HG02642 (cell line): Measurements from ENCODE around the gene AKNAD1.

Source experiments
- ATAC-seq: cut with Tn5 transposase; IDR thresholded peaks from one replicate; pipeline ENCODE4 v1.9.1; 2021; ENCODE audit warnings: mild to moderate bottlenecking; ENCODE audit not compliant: unreplicated experiment, poor library complexity

Gene AKNAD1

DNA sequence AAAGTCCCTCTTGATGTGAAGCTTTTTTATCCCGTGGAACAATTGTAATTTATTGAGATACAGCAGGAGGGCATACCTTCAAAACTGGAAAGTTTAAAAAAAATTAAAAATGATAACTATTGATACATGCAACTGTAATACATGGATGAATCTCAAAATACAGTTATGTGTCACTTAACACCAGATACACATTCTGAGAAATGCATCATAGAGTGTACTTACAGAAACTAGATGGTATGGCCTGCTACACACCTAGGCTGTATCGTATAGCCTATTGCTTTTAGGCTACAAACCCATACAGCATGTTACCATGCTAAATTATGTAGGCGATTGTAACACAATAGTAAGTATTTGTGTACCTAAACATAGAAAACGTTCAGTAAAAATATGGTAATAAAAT, 7.1 kb upstream of the AKNAD1 start:
- ATAC-seq = no peak

DNA sequence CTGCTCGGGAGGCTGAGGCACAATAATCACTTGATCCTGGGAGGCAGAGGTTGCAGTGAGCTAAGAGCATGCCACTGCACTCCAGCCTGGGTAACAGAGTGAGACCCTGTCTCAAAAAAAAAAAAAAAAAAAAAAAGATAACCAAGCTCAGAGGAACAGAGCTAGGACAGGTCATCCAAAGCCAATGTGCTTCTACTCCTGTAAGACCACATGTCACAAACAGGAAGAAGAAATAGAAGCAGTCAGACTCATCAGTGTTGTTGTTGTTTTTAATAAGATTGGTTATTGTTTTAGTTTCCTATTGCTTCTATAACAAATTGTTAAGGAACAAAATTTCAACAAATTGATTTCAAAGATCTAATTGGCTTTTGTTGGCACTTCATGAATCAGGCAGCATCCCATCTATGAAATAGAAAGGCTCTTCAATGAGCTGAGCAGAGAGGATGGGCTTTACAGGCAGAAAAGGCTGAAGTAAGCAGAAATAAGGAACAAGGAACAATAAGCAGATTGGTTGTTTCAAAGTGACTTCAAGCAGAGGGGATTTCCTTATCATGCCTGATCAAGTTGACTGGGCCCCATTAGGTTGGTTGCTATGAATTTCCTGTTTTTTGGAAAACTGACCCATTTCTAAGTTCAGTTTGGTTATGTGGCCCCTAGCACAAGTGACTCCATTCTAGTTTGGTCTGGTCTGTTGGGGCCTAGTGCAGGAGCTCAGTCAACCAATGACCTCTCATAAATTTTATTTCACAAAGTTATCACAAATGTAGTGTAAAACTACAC, 6.0 kb upstream of the AKNAD1 start:
- no peak for ATAC-seq

DNA sequence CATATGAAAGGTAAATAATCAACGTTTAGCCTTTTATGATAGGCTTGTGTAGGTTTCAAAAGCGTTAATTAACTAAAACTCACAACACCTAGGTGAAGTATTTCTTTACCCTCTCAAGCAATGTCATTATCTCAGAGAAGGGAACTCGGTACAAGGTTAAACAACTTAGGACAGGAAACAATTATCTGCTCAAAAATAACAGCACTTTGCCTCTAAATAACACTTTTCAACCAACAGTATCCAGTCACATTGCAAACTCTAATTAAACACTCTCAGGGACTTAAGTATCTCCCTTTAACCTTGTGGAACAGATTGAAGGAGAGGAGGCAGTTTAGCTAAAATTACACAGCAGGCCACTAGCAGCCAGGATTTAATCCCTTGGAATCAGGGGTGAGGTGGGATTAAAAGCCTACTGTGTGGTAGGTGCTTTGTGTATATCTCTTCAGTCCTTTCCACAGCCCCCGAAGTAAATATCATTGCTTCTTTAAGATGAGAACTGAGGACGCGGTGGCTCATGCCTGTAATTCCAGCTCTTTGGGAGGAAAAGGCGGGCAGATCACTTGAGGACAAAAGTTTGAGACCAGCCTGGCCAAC, 5.2 kb upstream of the AKNAD1 start:
- no peak for ATAC-seq

DNA sequence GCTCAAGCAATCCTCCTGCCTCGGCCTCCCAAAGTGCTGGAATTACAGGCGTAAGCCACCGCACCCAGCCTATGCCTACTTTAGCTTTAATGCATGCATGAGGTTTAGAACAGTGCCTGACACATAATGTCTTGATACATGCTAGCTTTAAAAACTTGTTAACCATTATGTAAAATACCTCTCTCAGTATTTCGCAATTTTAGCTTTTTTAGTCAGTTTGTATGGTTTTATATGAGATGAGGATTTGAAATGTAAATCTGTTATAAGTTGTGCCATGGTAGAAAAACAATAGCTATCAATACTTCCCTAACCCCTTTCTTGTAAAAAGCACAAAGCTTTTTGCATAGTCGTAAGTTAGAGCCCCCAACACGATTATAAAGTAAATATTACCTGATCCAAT, 4.7 kb upstream of the AKNAD1 start:
- ATAC-seq = no peak

DNA sequence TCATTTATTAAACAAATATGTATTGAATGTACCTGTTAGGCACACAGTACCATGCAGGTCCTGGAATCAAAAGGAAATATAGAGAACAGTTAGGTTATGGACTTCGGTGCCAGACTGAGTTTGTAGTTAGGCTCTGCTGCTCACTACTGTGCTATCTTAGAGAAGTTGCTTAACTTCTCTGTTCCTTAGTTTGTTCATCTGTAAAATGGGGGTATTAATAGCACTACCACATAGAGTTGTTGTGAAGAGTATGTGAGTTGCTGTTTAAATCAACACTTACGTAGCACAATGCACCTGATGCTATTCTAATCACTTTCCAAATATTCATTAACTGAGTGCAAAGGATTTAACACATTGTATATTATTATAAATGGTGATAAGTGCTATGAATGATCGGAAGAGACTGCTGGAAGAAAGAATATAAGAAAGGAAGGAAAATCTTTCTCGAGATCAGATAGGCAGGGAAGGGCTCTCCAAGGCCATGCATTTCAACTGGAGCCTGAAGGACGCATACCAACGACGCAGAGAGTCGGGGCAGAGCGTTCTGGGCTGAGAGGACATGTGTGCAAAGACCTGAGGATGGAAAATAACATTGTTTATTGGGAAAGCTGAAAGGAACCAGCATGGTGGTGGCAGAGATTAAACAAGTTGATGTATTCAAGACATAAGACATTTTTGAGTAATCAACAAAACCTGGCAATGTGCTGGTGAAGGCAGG, 3.5 kb upstream of the AKNAD1 start:
- no peak for ATAC-seq

DNA sequence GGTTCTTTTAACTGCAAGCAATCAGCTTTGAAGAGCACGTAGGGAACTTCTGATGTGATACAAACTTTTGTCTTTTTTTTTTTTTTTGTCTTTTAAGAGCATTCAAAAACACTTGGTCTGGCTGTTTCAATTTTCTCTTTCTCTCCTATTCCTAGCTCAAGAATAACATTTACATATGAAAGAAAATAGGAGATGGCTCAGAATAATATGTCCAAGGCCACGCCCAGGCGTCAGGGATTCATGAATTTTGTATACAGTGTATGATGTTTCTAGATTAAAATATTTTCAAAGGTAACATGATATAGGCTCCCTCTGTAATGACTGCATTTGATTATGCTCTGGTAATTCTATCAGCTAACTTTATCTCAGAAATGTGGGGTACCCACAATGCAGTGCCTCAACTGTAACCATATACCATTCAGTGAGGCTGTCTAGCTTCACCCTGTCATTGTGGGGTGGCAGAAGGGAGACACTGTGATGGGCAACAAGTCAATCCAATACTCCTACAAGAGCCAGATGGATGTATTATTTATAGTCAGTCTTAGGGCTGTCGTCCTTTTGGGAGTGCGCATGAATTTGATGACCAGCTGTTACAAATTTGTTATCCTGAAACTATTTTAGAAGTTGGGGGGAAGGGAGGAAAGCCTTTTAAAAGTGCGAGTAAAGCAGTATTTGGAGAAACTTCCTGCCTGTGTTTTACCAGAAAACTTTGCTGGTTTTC, 1.5 kb upstream of the AKNAD1 start:
- ATAC-seq = no peak

DNA sequence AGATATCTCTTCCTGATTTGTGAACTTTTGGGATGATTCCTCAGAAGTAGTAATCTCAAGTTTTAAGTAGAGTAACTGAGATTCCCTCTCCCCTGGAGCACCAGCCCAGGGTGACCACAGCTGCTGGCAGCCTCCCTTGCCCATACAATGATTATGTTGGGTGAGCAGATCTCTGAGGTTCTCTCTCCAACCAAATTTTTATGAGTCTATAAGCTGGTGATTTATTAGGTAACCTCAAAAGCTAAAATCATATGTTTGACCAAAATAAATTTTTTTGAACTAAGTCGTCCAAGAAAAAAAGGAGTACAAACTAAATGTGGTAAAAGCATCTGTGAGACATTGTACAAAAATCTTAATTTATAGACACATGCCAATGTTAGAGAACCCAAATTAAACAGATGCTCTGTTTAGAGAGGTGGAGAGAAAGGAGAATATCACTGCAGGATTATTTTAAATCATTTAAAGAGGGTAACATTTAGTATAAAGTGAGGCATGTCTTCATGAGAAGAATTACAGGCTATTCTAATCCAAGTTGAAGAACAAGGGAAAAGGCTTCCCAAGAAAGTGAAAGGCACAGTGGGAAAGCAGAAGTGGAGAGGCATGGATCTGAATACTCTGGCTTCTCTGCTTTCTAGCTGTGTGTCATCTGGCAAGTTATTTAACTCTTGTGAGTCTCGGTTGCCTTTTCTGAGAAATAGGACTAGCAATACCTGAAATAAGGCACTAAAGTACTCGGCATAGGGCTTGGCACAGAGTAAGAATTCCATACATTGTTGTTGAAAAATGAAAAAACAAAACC, 2.5 kb downstream of the AKNAD1 start:
- ATAC-seq = no peak

DNA sequence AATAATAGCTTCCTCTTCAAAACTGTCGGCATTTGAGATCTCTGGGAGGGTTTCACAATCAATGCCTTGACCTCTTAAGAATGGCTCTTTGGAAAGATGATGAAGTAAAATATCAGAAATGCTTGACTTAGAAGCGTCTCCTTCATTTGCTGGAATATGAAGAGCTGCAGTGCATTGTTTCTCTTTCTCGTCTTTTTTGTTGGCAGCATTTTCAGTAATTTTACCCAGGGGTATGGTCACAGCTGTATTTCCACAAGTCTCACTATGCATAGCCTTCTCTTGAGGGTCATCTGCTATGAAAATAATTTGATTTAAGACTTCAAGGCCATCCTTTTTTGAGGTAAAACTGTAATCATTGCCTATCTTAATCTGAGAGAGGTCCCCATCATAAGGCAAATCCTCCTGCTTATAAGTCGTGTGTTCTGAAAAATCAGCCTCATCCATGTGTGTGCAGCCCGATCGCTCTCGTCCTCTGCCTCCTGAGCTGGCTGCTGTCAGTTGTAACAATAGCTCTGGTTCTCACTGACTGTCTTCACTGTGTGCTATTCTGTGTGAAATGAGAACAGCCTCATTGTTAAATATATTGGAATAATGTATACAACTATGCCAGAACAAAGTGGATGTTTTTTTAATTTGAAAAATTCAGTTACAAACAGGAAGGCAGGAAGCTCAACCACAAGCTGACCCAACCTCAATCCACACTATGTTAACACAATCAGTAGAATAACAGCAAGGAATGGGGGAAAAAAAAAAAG, 4.5 kb downstream of the AKNAD1 start:
- no peak for ATAC-seq

DNA sequence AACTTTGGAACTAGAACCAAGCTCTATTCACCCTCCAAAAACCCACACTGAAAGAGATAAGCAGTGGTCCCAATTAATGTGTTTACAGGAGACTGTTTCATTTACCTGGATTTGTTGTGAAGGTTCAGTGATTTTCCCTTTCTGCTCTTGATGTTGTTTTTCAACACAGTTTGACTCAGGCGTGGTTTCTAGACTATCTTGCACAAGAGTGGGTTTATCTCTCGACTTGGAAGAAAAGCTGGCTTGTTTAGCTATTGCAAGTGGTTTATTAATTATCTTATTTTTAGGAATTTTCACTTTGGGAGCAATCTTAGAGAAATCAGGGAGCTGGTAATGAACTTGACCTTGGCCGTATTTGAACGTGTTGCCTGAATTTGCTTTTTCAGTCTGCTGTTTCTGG, 5.3 kb downstream of the AKNAD1 start:
- no peak for ATAC-seq

DNA sequence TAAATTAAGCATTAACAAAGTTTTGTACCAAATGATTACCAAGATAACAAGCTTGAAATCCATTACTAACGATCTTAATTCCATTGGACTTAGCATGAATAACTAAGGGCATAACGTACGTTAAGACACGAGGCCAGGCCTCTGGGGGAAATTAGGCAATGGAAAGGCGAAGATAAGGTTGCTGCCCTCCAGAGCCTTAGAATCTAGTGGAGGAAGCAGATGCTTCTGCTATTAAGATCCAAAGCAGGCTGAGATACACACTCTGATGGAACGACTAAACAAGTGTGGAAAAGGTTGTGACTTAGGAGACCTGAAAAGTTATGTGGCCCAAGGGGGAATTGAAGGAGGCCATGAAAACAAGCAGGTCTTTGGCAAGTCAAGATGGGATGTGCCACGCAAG, 6.0 kb downstream of the AKNAD1 start:
- ATAC-seq = no peak

DNA sequence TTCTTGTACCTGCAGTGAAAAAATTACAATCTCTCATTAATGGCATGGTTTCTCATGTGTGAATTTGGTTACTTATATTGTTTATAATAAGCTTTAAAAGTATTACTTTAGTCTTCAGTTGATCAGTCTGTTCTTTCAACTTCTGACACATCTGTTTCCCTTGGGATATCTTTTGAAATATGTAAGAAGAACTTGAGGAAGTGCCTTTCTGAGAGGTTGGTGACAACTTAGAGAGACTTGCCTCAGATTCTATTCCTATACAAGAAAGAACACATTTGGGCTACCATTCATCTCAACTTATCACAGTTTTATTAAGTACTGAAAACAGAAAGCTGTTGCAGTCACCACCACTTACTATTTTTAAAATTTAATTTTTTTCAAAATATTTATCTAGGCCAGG, 8.1 kb downstream of the AKNAD1 start:
- no peak for ATAC-seq

DNA sequence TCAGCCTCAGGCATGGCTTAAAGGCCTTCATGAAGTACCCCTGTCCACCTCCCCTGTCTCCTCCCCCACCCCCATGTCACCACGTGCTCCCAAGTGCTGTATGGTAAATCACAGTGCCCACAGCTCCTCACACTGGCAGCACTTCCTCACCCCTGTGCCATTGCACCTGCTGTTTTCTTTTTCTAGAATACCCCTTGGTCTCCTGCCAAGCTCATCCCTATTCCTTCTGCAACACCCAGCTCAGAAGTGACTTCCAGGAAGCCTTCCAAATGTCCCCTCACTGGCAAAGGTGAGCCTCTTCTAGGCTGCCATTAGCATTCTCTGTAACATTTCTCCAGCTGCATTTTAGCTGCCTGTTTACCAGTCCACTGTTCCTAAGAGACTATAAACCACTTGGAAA, 9.4 kb downstream of the AKNAD1 start:
- no peak for ATAC-seq

DNA sequence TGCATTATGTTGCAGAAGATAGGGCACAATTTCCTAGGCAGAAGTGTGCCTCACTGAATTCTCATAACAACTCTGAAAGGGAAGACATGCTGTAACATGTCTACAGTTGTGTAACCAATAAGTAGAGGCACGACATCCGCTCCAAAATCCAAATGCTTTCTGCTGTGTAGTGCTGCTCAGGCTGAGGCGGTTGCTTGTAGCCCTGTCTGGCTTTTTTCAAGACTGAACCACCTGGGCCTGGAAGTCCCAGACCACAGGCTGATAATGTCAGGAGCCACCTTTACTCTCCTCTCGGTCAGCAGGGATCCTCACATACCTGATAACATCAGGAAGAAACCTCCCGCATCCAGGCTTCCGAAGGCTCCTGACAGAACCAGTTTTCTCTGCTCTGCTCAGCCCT, 10.9 kb downstream of the AKNAD1 start:
- no peak for ATAC-seq

DNA sequence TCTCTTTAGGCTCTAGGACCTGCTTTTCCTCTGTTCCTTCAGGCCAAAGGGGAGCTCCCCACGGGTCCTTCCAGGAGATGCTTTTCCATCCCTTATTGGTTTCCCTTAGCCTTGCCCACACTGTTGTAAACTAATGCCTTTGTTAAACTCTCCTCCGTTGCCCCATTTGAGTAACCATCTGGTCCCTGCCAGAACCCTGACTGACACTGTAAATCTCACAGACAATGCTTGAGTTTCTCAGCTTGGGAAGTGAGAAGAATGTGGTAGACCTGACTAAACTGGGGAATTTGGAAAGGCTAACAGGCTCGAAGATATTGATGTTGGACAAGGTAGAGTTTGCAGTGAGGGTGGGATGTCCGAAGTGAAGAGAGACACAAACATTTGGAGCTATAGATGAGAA, 11.4 kb downstream of the AKNAD1 start:
- ATAC-seq = no peak

DNA sequence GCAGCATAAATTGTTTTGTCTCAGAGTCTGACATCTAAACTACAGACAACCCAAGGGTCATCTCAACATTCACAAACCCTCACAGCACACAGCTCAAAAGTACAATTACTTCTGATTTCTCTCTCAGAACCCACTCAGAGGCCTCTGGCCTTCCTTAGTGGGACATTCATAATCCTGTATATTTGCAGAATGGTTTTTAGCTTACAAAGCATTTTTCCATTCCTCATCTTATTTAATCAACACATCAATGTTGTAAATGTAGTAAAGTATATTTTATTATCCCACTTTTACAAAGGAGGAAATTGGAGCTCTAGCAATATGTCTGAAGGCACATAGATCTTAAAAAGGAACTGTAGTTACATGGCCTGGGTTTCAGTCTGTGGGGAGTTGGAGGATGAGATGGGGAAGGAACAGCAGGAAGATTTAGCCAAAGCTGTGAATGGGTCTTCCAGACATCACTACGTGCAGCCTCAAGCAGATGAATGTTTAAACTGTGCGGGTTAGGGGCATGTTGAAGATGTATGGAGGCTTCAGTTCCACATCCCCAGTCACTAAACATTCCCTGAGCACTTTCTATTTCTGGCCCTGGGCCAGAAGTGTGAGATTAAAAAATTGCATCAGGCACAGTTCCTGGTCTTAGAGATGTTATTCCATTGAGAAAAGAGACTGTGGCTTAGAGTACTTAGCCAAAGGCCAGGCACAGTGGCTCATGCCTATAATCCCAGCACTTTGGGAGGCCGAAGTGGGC, 13.3 kb downstream of the AKNAD1 start:
- no peak for ATAC-seq

DNA sequence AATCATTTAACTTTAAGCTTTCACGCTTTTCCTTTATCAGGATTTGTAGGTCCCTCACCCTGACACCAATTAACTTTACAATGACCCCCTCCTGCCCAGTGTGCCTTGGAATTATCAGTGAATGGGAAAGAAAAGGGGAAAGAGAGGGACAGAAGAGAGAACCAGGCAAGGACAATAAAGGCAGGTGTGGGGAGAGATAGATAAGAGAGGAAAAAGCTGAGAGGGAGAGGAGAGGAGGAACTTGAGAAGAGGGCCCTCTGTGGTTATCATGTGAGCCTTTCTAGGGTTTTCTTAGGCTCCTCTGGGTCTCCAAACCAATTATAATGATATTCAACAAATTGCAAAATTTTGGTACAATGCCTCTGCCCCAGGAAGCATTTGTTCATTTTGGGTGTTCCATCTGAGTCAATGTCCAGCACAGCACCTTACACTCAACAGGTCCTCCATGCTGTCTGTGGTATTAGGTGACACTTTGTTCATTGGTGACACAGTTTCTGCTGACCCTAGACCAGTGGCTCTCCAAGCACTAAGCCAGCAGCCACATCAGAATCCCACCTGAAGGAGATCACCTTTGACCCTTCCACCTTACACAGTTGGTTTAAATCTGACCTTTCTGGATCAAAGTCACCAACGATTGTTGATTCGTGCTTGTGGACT, 14.2 kb downstream of the AKNAD1 start:
- no peak for ATAC-seq

DNA sequence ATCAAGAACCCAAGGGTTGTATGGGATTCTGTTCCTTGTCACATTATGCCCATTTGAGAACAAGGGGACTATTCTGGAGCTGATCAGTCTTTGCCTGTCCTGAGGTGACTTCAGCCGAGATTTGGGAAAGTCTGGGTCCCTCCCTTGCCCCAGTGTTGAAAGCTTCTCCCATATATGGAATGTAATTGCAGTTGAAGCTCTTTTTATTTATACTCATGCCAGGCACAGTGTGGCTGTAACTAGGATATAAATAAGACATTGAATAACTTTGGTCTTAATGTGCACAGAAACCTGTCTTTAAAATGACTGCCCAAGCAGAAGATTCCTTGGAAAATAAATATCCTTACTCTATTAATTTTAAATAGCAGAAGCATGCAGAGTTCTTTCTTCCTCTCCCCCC, 15.2 kb downstream of the AKNAD1 start:
- no peak for ATAC-seq

DNA sequence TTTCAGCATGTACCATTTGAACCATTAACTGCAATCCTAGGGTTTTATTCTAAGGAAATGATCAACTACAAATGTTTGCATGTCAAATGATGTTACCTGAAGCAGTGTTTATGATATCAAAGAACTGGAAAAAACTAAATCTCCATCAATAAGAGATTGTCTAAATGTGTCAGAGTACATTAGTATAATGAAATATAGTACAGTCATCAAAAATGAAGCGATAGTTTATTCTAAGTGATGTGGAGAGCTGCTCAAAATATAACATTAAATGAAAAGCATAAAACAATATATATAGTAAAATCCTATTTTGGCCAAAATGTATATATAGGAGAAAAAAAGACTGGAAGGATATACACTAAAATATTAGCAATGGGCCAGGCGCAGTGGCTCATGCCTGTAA, 24.0 kb downstream of the AKNAD1 start:
- no peak for ATAC-seq
